ENCODE data around the gene NAPA. TPM values are rescaled to one million over a fixed set of nuclear protein-coding genes. Genes with fewer than 3 reads are reported as not detected.
A peak's percentile ranks its signal among the peaks of the same experiment; 100 is the strongest.

Gene NAPA
- total RNA-seq, 4 donors from 2014 or later: 106 to 178 (median 125) TPM

GRCh38 chr19:47523473-47523872 is 8.6 kb upstream of the NAPA start:
- intact Hi-C loops (cut with DNase I): no loop called here
- no peaks in the 10 kb centered on the region for H3K36me3 ChIP-seq
- TF ChIP-seq POLR2A (IDR thresholded peaks at IDR 0.05): no peak
- TF ChIP-seq, protein P1, sequence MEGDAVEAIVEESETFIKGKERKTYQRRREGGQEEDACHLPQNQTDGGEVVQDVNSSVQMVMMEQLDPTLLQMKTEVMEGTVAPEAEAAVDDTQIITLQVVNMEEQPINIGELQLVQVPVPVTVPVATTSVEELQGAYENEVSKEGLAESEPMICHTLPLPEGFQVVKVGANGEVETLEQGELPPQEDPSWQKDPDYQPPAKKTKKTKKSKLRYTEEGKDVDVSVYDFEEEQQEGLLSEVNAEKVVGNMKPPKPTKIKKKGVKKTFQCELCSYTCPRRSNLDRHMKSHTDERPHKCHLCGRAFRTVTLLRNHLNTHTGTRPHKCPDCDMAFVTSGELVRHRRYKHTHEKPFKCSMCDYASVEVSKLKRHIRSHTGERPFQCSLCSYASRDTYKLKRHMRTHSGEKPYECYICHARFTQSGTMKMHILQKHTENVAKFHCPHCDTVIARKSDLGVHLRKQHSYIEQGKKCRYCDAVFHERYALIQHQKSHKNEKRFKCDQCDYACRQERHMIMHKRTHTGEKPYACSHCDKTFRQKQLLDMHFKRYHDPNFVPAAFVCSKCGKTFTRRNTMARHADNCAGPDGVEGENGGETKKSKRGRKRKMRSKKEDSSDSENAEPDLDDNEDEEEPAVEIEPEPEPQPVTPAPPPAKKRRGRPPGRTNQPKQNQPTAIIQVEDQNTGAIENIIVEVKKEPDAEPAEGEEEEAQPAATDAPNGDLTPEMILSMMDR (IDR thresholded peaks at IDR 0.05): no peak
- WGBS, 2 donors: 19 to 30% methylated on average over 4 to 7 of the region's 7 CpGs
- H3K4me1 ChIP-seq: peaks cover 0 to 19% (median 2%) of the 10 kb centered on the region in 3 donors
- no peak for DNase-seq
- no peak overlapping the region for H3K4me3 ChIP-seq
- peak overlapping the region in 2 of 4 donors; percentile 9 to 39 for H3K27ac ChIP-seq
- no peaks in the 10 kb centered on the region for H3K9me3 ChIP-seq
- H3K27me3 ChIP-seq: peaks cover 0 to 13% (median 0%) of the 10 kb centered on the region in 4 donors

DNA sequence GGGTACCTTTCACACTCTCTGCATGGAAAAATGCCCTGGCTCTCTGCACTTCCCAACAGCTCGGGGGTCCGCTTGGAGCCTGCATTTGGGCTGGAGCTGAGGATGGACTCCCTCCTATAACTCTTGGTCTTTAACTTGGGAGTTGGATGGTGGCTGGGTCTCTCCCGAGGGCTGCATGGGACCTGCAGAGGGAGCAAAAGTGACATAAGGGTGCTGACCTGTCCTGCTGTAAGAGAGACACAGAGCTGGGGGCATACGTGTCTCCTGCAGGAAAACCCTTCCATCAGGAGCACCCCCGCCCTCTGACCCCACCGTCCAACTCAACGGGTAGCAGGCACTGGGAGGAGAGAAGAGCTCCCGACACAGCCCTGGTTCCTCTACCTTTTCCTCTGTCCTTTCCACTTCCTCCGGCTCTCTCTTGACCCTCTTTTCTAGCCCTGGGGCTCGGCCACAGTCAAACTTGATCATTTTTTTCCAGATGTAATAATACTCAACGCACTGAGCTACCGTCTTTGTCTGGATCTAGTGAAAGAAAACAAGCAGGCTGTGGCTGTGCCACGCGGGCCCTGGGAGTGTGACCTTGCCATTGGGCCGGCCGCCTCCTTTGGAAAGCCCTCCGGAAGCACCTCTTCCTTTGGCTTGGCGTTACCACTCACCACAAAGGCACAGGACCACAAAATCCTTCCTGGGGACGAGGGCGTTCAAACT is 6.8 kb upstream of the NAPA start:
- H3K4me3 ChIP-seq: no peak overlapping the region
- no peaks in the 10 kb centered on the region for H3K36me3 ChIP-seq
- peak overlapping the region in 2 of 4 donors; percentile 9 to 36 for H3K27ac ChIP-seq
- DNase-seq: no peak
- H3K4me1 ChIP-seq: peaks cover 0 to 19% (median 2%) of the 10 kb centered on the region in 3 donors
- no peak for TF ChIP-seq POLR2A (IDR thresholded peaks at IDR 0.05)
- TF ChIP-seq, protein P1 (IDR thresholded peaks at IDR 0.05): no peak
- peaks cover 0 to 13% (median 0%) of the 10 kb centered on the region in 4 donors for H3K27me3 ChIP-seq
- intact Hi-C loops (cut with DNase I): no loop called here
- WGBS, 2 donors: 44 to 67% methylated on average over 14 to 19 of the region's 20 CpGs
- no peaks in the 10 kb centered on the region for H3K9me3 ChIP-seq

DNA sequence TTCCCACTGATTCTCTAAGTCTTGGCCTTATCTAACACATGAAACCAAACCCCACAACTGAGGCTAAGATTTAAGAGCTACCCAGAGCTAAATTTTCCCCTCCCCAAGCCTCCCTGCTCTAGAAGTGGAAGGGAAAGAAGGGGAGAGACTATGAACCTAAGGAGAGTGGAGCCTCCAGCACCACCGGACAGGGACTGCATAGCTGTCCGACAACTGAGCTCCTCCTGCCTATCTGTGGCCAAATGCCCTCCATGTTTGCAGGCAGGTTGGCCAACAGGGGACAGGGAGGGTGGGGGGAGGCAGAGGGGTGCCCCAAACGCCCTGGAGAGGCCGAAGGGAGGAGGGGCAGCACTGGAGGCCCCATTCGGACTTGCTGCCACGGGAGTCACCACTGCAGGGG is 6.0 kb upstream of the NAPA start:
- peaks cover 0 to 25% (median 4%) of the 10 kb centered on the region in 3 donors for H3K4me1 ChIP-seq
- H3K27me3 ChIP-seq: peaks cover 0 to 13% (median 0%) of the 10 kb centered on the region in 4 donors
- no peak for TF ChIP-seq POLR2A (IDR thresholded peaks at IDR 0.05)
- TF ChIP-seq, protein P1 (IDR thresholded peaks at IDR 0.05): no peak
- H3K36me3 ChIP-seq: no peaks in the 10 kb centered on the region
- H3K9me3 ChIP-seq: no peaks in the 10 kb centered on the region
- H3K4me3 ChIP-seq: no peak overlapping the region
- 81% methylated on average over 3 of the region's 6 CpGs; no CpG with 5 or more reads in 1 of the 2 donors for WGBS, 2 donors
- no peak for DNase-seq
- no peak overlapping the region for H3K27ac ChIP-seq
- intact Hi-C loops (cut with DNase I): no loop called here

DNA sequence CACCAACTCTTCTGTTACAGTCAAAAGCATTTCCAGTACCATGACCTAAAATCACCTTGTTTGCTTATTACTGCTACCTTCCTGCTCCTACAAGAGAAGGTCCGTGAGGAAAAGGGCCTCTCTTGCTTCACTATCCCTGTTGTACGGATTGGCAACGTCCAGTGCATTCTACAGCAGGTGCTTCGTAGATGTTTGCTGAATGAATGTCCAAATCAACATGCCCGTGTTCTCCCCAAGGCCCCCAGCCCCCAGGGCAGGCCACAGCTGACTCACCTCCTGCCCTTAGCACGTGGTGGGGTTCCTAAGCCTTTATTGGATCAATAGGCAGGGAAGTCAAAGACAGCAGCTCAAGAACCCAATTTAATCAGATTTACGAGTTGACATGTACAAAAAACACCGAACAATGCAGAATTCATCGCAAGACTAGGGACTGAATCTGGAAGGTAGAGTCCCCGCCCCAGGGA is 5.5 kb upstream of the NAPA start:
- no peak for TF ChIP-seq POLR2A (IDR thresholded peaks at IDR 0.05)
- TF ChIP-seq, protein P1 (IDR thresholded peaks at IDR 0.05): no peak
- Histone ChIP-seq H3K4me1 (peaks cover 0 to 28% (median 7%) of the 10 kb centered on the region in 3 donors), H3K36me3 (no peaks in the 10 kb centered on the region), H3K4me3 (no peak overlapping the region), H3K9me3 (no peaks in the 10 kb centered on the region), H3K27me3 (peaks cover 0 to 13% (median 0%) of the 10 kb centered on the region in 4 donors), H3K27ac (no peak overlapping the region)
- 70 to 78% methylated on average over 8 to 10 of the region's 10 CpGs for WGBS, 2 donors
- intact Hi-C loops (cut with DNase I): no loop called here
- no peak for DNase-seq

DNA sequence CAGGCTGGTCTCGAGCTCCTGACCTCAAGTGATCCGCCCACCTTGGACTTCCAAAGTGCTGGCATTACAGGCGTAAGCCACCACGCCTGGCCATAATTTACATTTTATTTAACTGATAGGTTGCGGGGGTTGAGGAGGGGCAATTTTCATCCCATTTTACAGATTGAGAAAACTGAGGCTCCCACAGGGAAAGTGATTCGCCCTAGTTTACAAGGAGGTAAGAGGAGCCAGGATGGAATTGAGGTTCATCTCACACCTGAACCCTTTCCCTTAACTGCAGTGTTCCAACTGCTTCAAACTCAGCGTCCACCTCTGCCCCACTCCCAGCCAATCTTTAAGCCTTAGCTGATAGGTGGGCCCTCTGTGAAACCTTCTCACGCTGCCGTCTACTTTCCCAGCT is 4.0 kb upstream of the NAPA start:
- DNase-seq: no peak
- intact Hi-C loops (cut with DNase I): loop anchor here (5.0 kb wide), 1 partner anchor 82 kb away; no protein-coding TSS in a partner anchor
- no peaks in the 10 kb centered on the region for H3K9me3 ChIP-seq
- no peak overlapping the region for H3K4me3 ChIP-seq
- 89 to 91% methylated on average over 9 of the region's 9 CpGs for WGBS, 2 donors
- no peaks in the 10 kb centered on the region for H3K36me3 ChIP-seq
- no peak for TF ChIP-seq POLR2A (IDR thresholded peaks at IDR 0.05)
- TF ChIP-seq, protein P1 (IDR thresholded peaks at IDR 0.05): no peak
- H3K27ac ChIP-seq: no peak overlapping the region
- H3K4me1 ChIP-seq: peaks cover 0 to 31% (median 7%) of the 10 kb centered on the region in 3 donors
- H3K27me3 ChIP-seq: peaks cover 0 to 13% (median 0%) of the 10 kb centered on the region in 4 donors
